Right lobe of liver (tissue), 4 donors: ENCODE results near the gene ZNRD2.

Experiments
- CTCF ChIP-seq, 4 donors: fragments of 200-600 bp in 3 of 4; fragments of 450-650 bp in 1 of 4; IDR thresholded peaks; one replicate each; pipeline versions ENCODE4 v1.5.1 to v1.8.0; 2016 to 2022; ENCODE audit warnings: antibody characterized with exemption in 4 of 4, mild to moderate bottlenecking in 2 of 4
- POLR2A ChIP-seq: fragments of 450-650 bp; IDR thresholded peaks from one replicate; pipeline ENCODE4 v1.6.1; 2017; ENCODE audit warnings: antibody characterized with exemption, mild to moderate bottlenecking
- donor health status: DM: no; HTN: no; CAD: no.
- donor health status: DM: no; HTN: no; CAD: no.
- donor health status: DM: no; HTN: yes; CAD: no.

GRCh38 chr11:65538232-65538914 is 31.9 kb upstream of the ZNRD2 start:
- no peak for TF ChIP-seq POLR2A
- peak in 1 of 4 donors; percentile 3 for TF ChIP-seq CTCF (IDR thresholded peaks at IDR 0.05)
